ENCODE results near the gene PI4KA.

- TF ChIP-seq CTCF (IDR thresholded peaks at IDR 0.05) = no peak
- peak; percentile 1 for TF ChIP-seq POLR2AphosphoS5 (IDR thresholded peaks at IDR 0.05)
These were observed 109.2 kb downstream of the PI4KA start for GRCh38 chr22:20749453-20749852.

Data from prostate gland (tissue), 2 donors.